Neural progenitor cell (in vitro differentiated cells): ENCODE data around the gene GRIK1.

Experiments used
- EZH2 ChIP-seq: fragments of 200-600 bp; sonication (generic); IDR thresholded peaks from 2 replicates; pipeline ENCODE4 v1.6.1; 2017; ENCODE audit warnings: antibody characterized with exemption, mild to moderate bottlenecking, moderate library complexity
- EZH2phosphoT487 ChIP-seq: fragments of 200-600 bp; sonication (generic); IDR thresholded peaks from 2 replicates; pipeline ENCODE4 v1.6.1; 2017; ENCODE audit warnings: antibody characterized with exemption
- TF ChIP-seq, protein P1 (sequence below): fragments of 200-600 bp; sonication (generic); IDR thresholded peaks from 2 replicates; pipeline ENCODE4 v1.5.1; 2017; ENCODE audit warnings: antibody characterized with exemption, mild to moderate bottlenecking

DNA sequence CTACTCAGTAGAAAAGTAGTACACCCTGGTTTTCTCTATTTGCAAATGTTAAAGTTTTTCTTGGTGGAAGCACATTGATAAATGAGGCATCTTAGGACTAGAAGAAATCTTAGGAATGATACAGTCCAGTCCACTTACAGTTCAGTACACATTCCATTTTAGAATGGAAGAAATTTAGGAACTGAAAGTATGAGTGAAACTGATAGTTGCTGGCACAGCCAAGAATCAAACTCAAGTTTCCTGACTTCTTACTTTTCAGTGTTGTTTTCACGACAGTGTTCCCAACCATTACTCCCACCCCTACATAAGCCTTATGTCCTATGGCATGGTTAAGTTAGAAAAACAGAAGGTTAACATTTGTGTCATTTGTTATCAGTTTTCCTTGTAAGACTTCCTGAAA, 382.6 kb downstream of the GRIK1 start:
- TF ChIP-seq, protein P1, sequence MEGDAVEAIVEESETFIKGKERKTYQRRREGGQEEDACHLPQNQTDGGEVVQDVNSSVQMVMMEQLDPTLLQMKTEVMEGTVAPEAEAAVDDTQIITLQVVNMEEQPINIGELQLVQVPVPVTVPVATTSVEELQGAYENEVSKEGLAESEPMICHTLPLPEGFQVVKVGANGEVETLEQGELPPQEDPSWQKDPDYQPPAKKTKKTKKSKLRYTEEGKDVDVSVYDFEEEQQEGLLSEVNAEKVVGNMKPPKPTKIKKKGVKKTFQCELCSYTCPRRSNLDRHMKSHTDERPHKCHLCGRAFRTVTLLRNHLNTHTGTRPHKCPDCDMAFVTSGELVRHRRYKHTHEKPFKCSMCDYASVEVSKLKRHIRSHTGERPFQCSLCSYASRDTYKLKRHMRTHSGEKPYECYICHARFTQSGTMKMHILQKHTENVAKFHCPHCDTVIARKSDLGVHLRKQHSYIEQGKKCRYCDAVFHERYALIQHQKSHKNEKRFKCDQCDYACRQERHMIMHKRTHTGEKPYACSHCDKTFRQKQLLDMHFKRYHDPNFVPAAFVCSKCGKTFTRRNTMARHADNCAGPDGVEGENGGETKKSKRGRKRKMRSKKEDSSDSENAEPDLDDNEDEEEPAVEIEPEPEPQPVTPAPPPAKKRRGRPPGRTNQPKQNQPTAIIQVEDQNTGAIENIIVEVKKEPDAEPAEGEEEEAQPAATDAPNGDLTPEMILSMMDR: no peak
- TF ChIP-seq EZH2 (no peak), EZH2phosphoT487 (no peak)
